DOHH2 (cell line): ENCODE results near the gene CFAP119.

ENCODE experiments used
- CTCF ChIP-seq: fragments of 200-600 bp; sonication (generic); IDR thresholded peaks from one replicate; pipeline ENCODE4 v1.5.1; 2014; ENCODE audit warnings: antibody characterized with exemption, mild to moderate bottlenecking, low read depth, low read length; ENCODE audit not compliant: poor library complexity, severe bottlenecking
- EZH2phosphoT487 ChIP-seq: fragments of 200-600 bp; sonication (generic); IDR thresholded peaks from 2 replicates; pipeline ENCODE4 v1.6.1; 2017; ENCODE audit warnings: borderline replicate concordance, mild to moderate bottlenecking, antibody characterized with exemption, low read length, moderate library complexity, mixed read lengths

DNA sequence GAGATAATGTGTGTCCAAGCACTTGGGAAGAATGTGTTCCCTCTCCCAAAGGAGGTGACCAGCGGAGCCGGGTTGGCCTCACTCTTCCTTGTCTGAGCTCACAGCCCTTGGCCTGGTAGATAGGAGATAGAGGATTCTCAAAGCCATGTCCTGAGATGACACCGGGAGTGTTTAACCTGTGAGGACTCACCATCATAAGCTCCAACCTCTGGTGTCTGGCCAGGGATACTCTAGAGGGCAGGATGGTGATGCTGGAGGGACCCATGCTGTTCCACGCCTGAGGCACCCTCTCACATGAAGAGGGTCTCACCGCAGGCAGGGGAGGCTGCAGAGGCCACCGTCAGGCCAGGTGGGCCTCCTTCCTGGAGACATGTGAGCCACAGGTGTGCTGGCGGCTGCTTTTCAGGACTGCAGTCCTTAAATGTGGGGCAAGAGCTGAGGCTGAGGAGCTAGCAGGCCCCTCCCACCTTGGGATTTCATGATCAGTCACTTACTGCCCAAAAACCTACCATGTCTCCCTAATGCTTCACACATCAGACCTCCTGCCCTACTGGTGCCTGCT, 31.7 kb upstream of the CFAP119 start:
- TF ChIP-seq CTCF (no peak), EZH2phosphoT487 (no peak)
